Prostate gland (tissue), 2 donors: Measurements from ENCODE around the gene APPL1.

ENCODE experiments used
- POLR2A ChIP-seq: fragments of 450-650 bp; IDR thresholded peaks from one replicate; pipeline ENCODE4 v1.6.1; 2016; ENCODE audit warnings: antibody characterized with exemption, mild to moderate bottlenecking
- TF ChIP-seq, protein P1 (sequence below), 4 experiments: fragments of 200-600 bp in 2 of 4; fragments of 450-650 bp in 2 of 4; sonication (generic) in 2 of 4; IDR thresholded peaks; 1 replicate in 3 of 4; 2 replicates in 1 of 4; pipeline ENCODE4 v1.5.1; 2016 to 2019; ENCODE audit warnings: antibody characterized with exemption in 4 of 4, mild to moderate bottlenecking in 2 of 4, moderate library complexity in 2 of 4

GRCh38 chr3:57314204-57314603, 86.7 kb downstream of the APPL1 start:
- TF ChIP-seq, protein P1, sequence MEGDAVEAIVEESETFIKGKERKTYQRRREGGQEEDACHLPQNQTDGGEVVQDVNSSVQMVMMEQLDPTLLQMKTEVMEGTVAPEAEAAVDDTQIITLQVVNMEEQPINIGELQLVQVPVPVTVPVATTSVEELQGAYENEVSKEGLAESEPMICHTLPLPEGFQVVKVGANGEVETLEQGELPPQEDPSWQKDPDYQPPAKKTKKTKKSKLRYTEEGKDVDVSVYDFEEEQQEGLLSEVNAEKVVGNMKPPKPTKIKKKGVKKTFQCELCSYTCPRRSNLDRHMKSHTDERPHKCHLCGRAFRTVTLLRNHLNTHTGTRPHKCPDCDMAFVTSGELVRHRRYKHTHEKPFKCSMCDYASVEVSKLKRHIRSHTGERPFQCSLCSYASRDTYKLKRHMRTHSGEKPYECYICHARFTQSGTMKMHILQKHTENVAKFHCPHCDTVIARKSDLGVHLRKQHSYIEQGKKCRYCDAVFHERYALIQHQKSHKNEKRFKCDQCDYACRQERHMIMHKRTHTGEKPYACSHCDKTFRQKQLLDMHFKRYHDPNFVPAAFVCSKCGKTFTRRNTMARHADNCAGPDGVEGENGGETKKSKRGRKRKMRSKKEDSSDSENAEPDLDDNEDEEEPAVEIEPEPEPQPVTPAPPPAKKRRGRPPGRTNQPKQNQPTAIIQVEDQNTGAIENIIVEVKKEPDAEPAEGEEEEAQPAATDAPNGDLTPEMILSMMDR (IDR thresholded peaks at IDR 0.05) = no peak
- TF ChIP-seq POLR2A = no peak
